Stimulated activated CD4-positive, alpha-beta T cell treated with anti-CD3 and anti-CD28 coated beads, Interleukin-12 subunit alpha, Interleukin-12 subunit beta, amount 100 ng/mL, for 48 hours (primary cell): ENCODE results near the gene MXRA5.
"Not testable (repeated sequence)": the region's sequence is repeated elsewhere in the genome, so short reads cannot be mapped to it uniquely, and the experiment has no call there.

ENCODE experiments used
- DNase-seq, 3 donors: peaks; one replicate each; pipeline ENCODE4 v3.0.0-alpha.2; 2020; ENCODE audit warnings: low read depth in 2 of 3, low spot score in 1 of 3

MXRA5 gene

GRCh38 chrX:3345281-3346191 is 916 bp downstream of the MXRA5 start:
- no peak for DNase-seq

- DNase-seq: not testable (repeated sequence)
Observed at GRCh38 chrX:3343569-3343968, 2.9 kb downstream of the MXRA5 start.

- no peak for DNase-seq
Observed at GRCh38 chrX:3340016-3340415, 6.4 kb downstream of the MXRA5 start.

GRCh38 chrX:3326681-3327080 is 19.8 kb downstream of the MXRA5 start:
- DNase-seq: no peak

GRCh38 chrX:3320471-3321046 is 25.9 kb downstream of the MXRA5 start:
- no peak for DNase-seq

- no peak for DNase-seq
Observed at GRCh38 chrX:3317191-3317718, 29.2 kb downstream of the MXRA5 start.

GRCh38 chrX:3312109-3312508 is 34.3 kb downstream of the MXRA5 start:
- DNase-seq: no peak

- DNase-seq: no peak
Observed at GRCh38 chrX:3307881-3308280, 38.6 kb downstream of the MXRA5 start.

GRCh38 chrX:3299636-3300035 is 46.8 kb downstream of the MXRA5 start:
- DNase-seq: no peak

GRCh38 chrX:3295731-3296130 is 50.7 kb downstream of the MXRA5 start:
- no peak for DNase-seq

GRCh38 chrX:3293251-3293650 is 53.2 kb downstream of the MXRA5 start:
- no peak for DNase-seq

GRCh38 chrX:3290561-3290960 is 55.9 kb downstream of the MXRA5 start:
- no peak for DNase-seq

- no peak for DNase-seq
Observed at GRCh38 chrX:3286196-3286945, 60.1 kb downstream of the MXRA5 start.

GRCh38 chrX:3280706-3281105 is 65.7 kb downstream of the MXRA5 start:
- DNase-seq: no peak

GRCh38 chrX:3273668-3274067 is 72.8 kb downstream of the MXRA5 start:
- not testable (repeated sequence) for DNase-seq

GRCh38 chrX:3271834-3272186 is 74.6 kb downstream of the MXRA5 start:
- no peak for DNase-seq

GRCh38 chrX:3271183-3271833 is 75.1 kb downstream of the MXRA5 start:
- DNase-seq: no peak

GRCh38 chrX:3268829-3269228 is 77.6 kb downstream of the MXRA5 start:
- no peak for DNase-seq

GRCh38 chrX:3263681-3264126 is 82.7 kb downstream of the MXRA5 start:
- no peak for DNase-seq

GRCh38 chrX:3262901-3263300 is 83.6 kb downstream of the MXRA5 start:
- DNase-seq: no peak
